Tibial artery (tissue), 4 donors: ENCODE measurements around the gene IL3RA.
A peak's percentile ranks its signal among the peaks of the same experiment; 100 is the strongest.
"Not testable (repeated sequence)": the region's sequence is repeated elsewhere in the genome, so short reads cannot be mapped to it uniquely, and the experiment has no call there.

Experiments
- DNase-seq, 2 donors: peaks; one replicate each; pipeline ENCODE4 v3.0.0-alpha.2; 2019
- H3K27ac ChIP-seq, 2 donors: fragments of 200-600 bp; sonication (generic) in 1 of 2; 1 replicate in 1 of 2; 2 replicates in 1 of 2; pipeline ENCODE4 v1.5.1; 2018 to 2019; ENCODE audit warnings: mild to moderate bottlenecking in 1 of 2
- H3K27me3 ChIP-seq, 2 donors: fragments of 200-600 bp; sonication (generic) in 1 of 2; one replicate each; pipeline versions ENCODE4 v1.5.1 to v1.6.0; 2016 to 2019
- H3K36me3 ChIP-seq, 3 donors: fragments of 200-600 bp; sonication (generic) in 2 of 3; one replicate each; pipeline ENCODE4 v1.5.1; 2016 to 2019; ENCODE audit warnings: mild to moderate bottlenecking in 2 of 3
- H3K4me1 ChIP-seq, 4 donors: fragments of 200-600 bp; sonication (generic) in 2 of 4; 1 replicate in 3 of 4; 2 replicates in 1 of 4; pipeline ENCODE4 v1.5.1; 2016 to 2019
- H3K4me3 ChIP-seq, 2 donors: fragments of 200-600 bp; sonication (generic) in 1 of 2; 1 replicate in 1 of 2; 2 replicates in 1 of 2; pipeline ENCODE4 v1.5.1; 2018 to 2019; ENCODE audit warnings: mild to moderate bottlenecking in 2 of 2
- H3K9me3 ChIP-seq, 3 donors: fragments of 200-600 bp; sonication (generic) in 1 of 3; one replicate each; pipeline ENCODE4 v1.5.1; 2016 to 2019
- intact Hi-C: fragments of 100-400 bp; cut with DNase I; formaldehyde crosslinking; loops from one replicate; pipeline ENCODE4 v1.15.0; 2023; ENCODE audit warnings: low total_unique reads
- TF ChIP-seq, protein P1 (sequence below), 2 experiments: fragments of 200-600 bp in 1 of 2; fragments of 450-650 bp in 1 of 2; IDR thresholded peaks; one replicate each; pipeline ENCODE4 v1.5.1; 2017 to 2019; ENCODE audit warnings: antibody characterized with exemption in 2 of 2, mild to moderate bottlenecking in 1 of 2, moderate library complexity in 1 of 2

Gene IL3RA

DNA sequence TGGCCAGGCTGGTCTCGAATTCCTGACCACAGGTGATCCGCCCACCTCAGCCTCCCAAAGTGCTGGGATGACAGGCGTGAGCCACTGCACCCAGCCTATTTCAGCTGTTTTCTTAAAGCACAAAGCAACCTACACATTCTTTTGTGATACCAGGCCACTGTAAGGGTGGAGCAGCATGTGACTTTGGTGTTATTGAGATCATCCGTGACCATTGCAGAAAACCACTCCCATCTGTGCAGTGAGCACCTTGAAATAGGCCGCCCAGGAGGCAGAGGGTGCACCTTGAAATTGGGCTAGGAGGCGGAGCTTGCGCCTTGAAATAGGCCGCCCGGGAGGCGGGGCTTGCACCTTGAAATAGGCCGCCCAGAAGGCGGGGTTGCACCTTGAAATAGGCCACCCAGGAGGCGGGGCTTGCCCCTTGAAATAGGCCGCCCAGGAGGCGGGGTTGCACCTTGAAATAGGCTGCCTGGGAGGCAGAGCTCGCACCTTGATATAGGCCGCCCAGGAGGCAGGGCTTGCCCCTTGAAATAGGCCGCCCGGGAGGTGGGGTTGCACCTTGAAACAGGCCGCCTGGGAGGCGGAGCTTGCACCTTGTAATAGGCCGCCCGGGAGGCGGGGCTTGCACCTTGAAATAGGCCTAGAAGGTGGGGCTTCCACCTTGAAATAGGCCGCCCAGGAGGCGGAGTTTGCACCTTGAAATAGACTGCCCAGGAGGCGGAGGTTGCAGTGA is 64.3 kb downstream of the IL3RA start:
- Histone ChIP-seq H3K27ac (no peak overlapping the region), H3K4me3 (no peak overlapping the region), H3K9me3 (no peaks in the 10 kb centered on the region), H3K36me3 (peaks cover 30 to 71% (median 37%) of the 10 kb centered on the region in 3 donors), H3K27me3 (no peaks in the 10 kb centered on the region), H3K4me1 (no peaks in the 10 kb centered on the region)
- TF ChIP-seq, protein P1, sequence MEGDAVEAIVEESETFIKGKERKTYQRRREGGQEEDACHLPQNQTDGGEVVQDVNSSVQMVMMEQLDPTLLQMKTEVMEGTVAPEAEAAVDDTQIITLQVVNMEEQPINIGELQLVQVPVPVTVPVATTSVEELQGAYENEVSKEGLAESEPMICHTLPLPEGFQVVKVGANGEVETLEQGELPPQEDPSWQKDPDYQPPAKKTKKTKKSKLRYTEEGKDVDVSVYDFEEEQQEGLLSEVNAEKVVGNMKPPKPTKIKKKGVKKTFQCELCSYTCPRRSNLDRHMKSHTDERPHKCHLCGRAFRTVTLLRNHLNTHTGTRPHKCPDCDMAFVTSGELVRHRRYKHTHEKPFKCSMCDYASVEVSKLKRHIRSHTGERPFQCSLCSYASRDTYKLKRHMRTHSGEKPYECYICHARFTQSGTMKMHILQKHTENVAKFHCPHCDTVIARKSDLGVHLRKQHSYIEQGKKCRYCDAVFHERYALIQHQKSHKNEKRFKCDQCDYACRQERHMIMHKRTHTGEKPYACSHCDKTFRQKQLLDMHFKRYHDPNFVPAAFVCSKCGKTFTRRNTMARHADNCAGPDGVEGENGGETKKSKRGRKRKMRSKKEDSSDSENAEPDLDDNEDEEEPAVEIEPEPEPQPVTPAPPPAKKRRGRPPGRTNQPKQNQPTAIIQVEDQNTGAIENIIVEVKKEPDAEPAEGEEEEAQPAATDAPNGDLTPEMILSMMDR (IDR thresholded peaks at IDR 0.05) = no peak
- DNase-seq = peak in 1 of 2 donors; percentile 59
- intact Hi-C loops = no loop called here

DNA sequence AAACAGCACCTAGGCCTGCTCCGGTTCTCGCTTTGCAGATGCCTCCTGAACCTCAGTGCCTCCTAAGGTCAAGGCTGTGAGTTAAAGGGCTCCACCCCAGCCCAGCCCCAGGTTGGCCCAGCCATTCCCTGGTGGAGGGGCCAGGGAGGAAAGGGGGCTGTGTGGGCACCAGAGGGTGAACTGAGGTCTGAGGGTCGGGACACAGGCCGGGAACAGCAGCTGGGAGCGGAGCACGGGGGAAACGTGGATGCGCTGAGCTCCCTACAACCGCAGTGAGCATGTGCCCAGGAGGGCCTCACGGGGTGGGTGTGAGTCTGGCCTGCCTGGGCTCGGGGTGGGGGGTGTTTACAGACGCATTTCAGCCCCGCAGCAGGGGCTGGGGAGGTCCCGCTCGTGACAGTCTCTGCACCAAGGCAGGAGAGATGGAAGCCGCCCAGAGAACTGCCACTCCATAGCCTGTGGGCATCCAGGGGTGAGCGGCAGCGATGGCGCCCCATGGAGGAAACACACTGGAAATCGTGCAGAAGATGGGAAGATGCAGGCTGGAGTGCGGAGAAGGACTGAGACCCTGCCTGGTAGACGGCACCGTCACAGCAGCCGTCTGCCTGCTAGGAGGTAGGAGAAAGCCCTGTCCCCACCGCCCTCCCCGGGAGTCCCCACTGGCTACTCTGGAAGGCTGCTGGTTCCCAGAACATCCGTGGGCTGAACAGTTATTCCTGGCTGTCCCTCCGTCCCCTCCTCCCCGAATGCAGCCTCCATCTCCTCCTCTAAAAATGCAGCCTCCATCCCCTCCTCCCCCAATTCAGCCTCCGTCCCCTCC is 65.2 kb downstream of the IL3RA start:
- intact Hi-C loops = no loop called here
- DNase-seq = peak in 1 of 2 donors; percentile 58
- TF ChIP-seq, protein P1 (IDR thresholded peaks at IDR 0.05) = no peak
- H3K27ac ChIP-seq = no peak overlapping the region
- H3K4me3 ChIP-seq = no peak overlapping the region
- H3K36me3 ChIP-seq = peaks cover 35 to 74% (median 46%) of the 10 kb centered on the region in 3 donors
- H3K4me1 ChIP-seq = no peaks in the 10 kb centered on the region
- no peaks in the 10 kb centered on the region for H3K27me3 ChIP-seq
- H3K9me3 ChIP-seq = no peaks in the 10 kb centered on the region

GRCh38 chrX:1403228-1403627 is 66.6 kb downstream of the IL3RA start:
- peak in 1 of 2 donors; percentile 25 for DNase-seq
- Histone ChIP-seq H3K27ac (no peak overlapping the region), H3K4me1 (no peaks in the 10 kb centered on the region), H3K27me3 (no peaks in the 10 kb centered on the region), H3K4me3 (no peak overlapping the region), H3K36me3 (peaks cover 46 to 82% (median 57%) of the 10 kb centered on the region in 3 donors), H3K9me3 (no peaks in the 10 kb centered on the region)
- TF ChIP-seq, protein P1 (IDR thresholded peaks at IDR 0.05) = no peak
- intact Hi-C loops = no loop called here

DNA sequence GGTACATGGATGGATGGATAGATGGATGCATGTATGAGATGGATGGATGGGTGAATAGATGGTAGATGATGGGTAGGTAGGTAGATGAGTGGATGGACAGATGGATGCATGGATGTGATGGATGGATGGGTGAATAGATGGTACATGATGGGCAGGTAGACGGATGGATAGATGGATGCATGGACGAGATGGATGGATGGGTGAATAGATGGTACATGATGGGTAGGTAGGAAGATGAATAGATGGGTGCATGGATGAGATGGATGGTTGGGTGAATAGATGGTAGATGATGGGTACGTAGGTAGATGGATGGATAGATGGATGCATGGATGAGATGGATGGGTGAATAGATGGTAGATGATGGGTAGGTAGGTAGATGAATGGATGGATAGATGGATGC is 67.3 kb downstream of the IL3RA start:
- H3K27ac ChIP-seq, intact Hi-C loops, H3K9me3 ChIP-seq: not testable (repeated sequence)

GRCh38 chrX:1405769-1406168 is 69.2 kb downstream of the IL3RA start:
- H3K4me3 ChIP-seq, DNase-seq, H3K27ac ChIP-seq, intact Hi-C loops, H3K4me1 ChIP-seq, H3K9me3 ChIP-seq, H3K27me3 ChIP-seq: not testable (repeated sequence)
- H3K36me3 ChIP-seq = peaks cover 46 to 79% (median 57%) of the 10 kb centered on the region in 3 donors

More for the DNA sequence above, 67.3 kb downstream of the IL3RA start:
- not testable (repeated sequence) for H3K27me3 ChIP-seq, DNase-seq, H3K4me1 ChIP-seq, H3K4me3 ChIP-seq
- peaks cover 46 to 82% (median 57%) of the 10 kb centered on the region in 3 donors for H3K36me3 ChIP-seq

- H3K36me3 ChIP-seq = peaks cover 46 to 75% (median 55%) of the 10 kb centered on the region in 3 donors
- intact Hi-C loops = no loop called here
These were observed 70.5 kb downstream of the IL3RA start for GRCh38 chrX:1407035-1407434.

More at GRCh38 chrX:1407035-1407434, 70.5 kb downstream of the IL3RA start:
- Histone ChIP-seq H3K27ac (no peak overlapping the region), H3K4me3 (no peak overlapping the region), H3K4me1 (no peaks in the 10 kb centered on the region), H3K27me3 (no peaks in the 10 kb centered on the region), H3K9me3 (no peaks in the 10 kb centered on the region)
- TF ChIP-seq, protein P1 (IDR thresholded peaks at IDR 0.05) = no peak
- DNase-seq = no peak
